Body of pancreas (tissue), 4 donors: ENCODE results near the gene WDR46. TPM values are rescaled to one million over a fixed set of nuclear protein-coding genes. Genes with fewer than 3 reads are reported as not detected.

ENCODE experiments used
- ATAC-seq: fragments of 150-250 bp; one replicate; pipeline ENCODE4 v1.9.1; 2016
- DNase-seq, 4 donors: peaks; one replicate each; pipeline ENCODE4 v3.0.0-alpha.2; 2019
- H3K27ac ChIP-seq, 4 donors: fragments of 200-600 bp; sonication (generic); 1 replicate in 3 of 4; 2 replicates in 1 of 4; pipeline versions ENCODE4 v1.5.1 to v1.6.1; 2016 to 2019; ENCODE audit warnings: mild to moderate bottlenecking in 1 of 4, mixed read lengths in 1 of 4, moderate library complexity in 1 of 4
- H3K27me3 ChIP-seq, 2 donors: fragments of 200-600 bp; sonication (generic); one replicate each; pipeline ENCODE4 v1.6.0; 2016; ENCODE audit warnings: mild to moderate bottlenecking in 1 of 2
- H3K36me3 ChIP-seq, 2 donors: fragments of 200-600 bp; sonication (generic); replicated peaks in 1 of 2; 2 replicates each; pipeline ENCODE4 v1.5.1; 2016; ENCODE audit warnings: low read depth in 2 of 2; ENCODE audit not compliant: insufficient read depth in 1 of 2
- H3K4me1 ChIP-seq: fragments of 200-600 bp; sonication (generic); one replicate; pipeline ENCODE4 v1.6.0; 2016
- H3K4me3 ChIP-seq, 2 donors: fragments of 200-600 bp; sonication (generic); 1 replicate in 1 of 2; 2 replicates in 1 of 2; pipeline ENCODE4 v1.5.1; 2016 to 2019
- H3K9me3 ChIP-seq, 3 donors: fragments of 200-600 bp; sonication (generic); 1 replicate in 2 of 3; 2 replicates in 1 of 3; pipeline ENCODE4 v1.5.1; 2016
- POLR2A ChIP-seq, 3 donors: fragments of 450-650 bp; IDR thresholded peaks; one replicate each; pipeline ENCODE4 v1.6.1; 2016; ENCODE audit warnings: antibody characterized with exemption in 3 of 3, mild to moderate bottlenecking in 2 of 3
- WGBS, 2 donors: methylation state at CpG; one replicate each; pipeline ENCODE4 v1.1.5; 2017; 5-methylcytosine and 5-hydroxymethylcytosine counted together
- intact Hi-C: fragments of 100-400 bp; cut with DNase I; formaldehyde crosslinking; loops from one replicate; pipeline ENCODE4 v1.15.1; 2023
- total RNA-seq, 2 donors: library from RNA; depleted of rRNA; stranded (reverse); fragments of >200 nt; gene quantifications; one replicate each; pipeline ENCODE4 v1.1.0, GENCODE V29; 2016
- TF ChIP-seq, protein P1 (sequence below), 7 experiments: fragments of 450-650 bp in 4 of 7; fragments of 200-600 bp in 3 of 7; sonication (generic) in 3 of 7; IDR thresholded peaks; one replicate each; pipeline ENCODE4 v1.5.1; 2016 to 2019; ENCODE audit warnings: antibody characterized with exemption in 7 of 7

Gene WDR46
- total RNA-seq, 2 donors from 2014 or later, result 27.8 to 43.2 TPM

DNA sequence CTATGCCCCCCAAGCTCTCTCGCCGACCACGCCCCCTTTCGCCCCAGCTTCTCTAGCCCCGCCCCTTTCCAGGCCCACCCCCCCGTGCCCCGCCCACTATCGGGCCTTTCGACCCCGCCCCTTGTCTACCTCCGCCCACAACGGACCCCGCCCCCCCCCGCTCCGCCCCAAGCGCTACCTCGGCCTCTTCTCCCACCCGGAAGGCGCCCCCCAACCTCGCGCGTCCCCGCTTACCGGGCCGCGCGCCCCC is 28.3 kb upstream of the WDR46 start:
- Histone ChIP-seq H3K4me1 (peaks cover 67% of the 10 kb centered on the region), H3K27ac (peak overlapping the region; percentile 76 to 86 (median 81)), H3K9me3 (no peaks in the 10 kb centered on the region), H3K36me3 (peaks cover 3 to 4% of the 10 kb centered on the region in 2 donors), H3K4me3 (peak overlapping the region; percentile 8 to 67), H3K27me3 (no peaks in the 10 kb centered on the region)
- WGBS, 2 donors, result 0% methylated on average over 10 to 13 of the region's 27 CpGs
- TF ChIP-seq POLR2A (IDR thresholded peaks at IDR 0.05), result no peak
- TF ChIP-seq, protein P1, sequence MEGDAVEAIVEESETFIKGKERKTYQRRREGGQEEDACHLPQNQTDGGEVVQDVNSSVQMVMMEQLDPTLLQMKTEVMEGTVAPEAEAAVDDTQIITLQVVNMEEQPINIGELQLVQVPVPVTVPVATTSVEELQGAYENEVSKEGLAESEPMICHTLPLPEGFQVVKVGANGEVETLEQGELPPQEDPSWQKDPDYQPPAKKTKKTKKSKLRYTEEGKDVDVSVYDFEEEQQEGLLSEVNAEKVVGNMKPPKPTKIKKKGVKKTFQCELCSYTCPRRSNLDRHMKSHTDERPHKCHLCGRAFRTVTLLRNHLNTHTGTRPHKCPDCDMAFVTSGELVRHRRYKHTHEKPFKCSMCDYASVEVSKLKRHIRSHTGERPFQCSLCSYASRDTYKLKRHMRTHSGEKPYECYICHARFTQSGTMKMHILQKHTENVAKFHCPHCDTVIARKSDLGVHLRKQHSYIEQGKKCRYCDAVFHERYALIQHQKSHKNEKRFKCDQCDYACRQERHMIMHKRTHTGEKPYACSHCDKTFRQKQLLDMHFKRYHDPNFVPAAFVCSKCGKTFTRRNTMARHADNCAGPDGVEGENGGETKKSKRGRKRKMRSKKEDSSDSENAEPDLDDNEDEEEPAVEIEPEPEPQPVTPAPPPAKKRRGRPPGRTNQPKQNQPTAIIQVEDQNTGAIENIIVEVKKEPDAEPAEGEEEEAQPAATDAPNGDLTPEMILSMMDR (IDR thresholded peaks at IDR 0.05), result no peak
- peak; percentile 0 for ATAC-seq
- intact Hi-C loops, result no loop called here
- no peak for DNase-seq

DNA sequence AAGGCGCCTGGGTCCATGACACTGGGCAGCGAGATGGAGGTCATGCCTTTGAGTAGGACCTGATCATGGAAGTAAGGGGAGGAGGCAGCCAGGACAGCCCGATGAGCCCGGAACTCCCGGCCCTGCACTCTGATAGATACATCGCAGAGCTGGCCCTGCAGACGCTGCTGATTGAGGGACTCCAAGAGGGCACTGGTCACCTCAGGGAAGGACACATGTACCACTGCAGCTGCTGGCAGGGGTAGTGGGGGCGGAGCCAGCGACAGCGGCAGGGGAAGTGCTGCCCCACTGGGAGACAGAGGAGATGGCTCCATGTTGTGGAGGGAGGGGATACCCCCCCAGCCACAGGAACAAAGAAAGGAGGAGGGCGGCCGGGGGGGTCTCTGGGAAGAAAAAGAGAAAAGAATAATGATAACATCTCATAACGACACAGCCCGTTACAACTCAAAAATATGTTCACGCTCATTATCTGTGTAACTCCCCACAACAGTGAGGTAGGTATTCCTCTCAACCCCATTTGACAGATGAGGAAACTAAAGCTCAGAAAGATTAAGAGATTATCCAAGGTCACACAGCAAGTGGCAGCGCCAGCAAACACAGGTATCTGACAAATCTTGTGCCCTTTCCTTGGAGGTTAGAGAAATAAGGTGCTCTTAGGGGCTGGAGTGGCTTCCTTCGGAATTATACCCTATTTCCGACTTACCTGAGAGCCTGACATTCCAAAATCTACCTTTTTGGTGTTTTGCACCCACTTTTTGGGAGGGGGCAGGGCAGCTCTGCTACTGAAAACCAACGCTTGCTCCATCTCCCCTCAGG is 27.8 kb upstream of the WDR46 start:
- Histone ChIP-seq H3K9me3 (no peaks in the 10 kb centered on the region), H3K36me3 (peaks cover 3 to 4% of the 10 kb centered on the region in 2 donors), H3K4me3 (peak overlapping the region; percentile 8 to 67), H3K27me3 (no peaks in the 10 kb centered on the region), H3K4me1 (peaks cover 68% of the 10 kb centered on the region), H3K27ac (peak overlapping the region; percentile 76 to 86 (median 81))
- WGBS, 2 donors, result 66 to 70% methylated on average over 15 to 19 of the region's 19 CpGs
- DNase-seq, result no peak
- no peak for ATAC-seq
- intact Hi-C loops, result no loop called here
- TF ChIP-seq, protein P1 (IDR thresholded peaks at IDR 0.05), result no peak
- TF ChIP-seq POLR2A (IDR thresholded peaks at IDR 0.05), result no peak

DNA sequence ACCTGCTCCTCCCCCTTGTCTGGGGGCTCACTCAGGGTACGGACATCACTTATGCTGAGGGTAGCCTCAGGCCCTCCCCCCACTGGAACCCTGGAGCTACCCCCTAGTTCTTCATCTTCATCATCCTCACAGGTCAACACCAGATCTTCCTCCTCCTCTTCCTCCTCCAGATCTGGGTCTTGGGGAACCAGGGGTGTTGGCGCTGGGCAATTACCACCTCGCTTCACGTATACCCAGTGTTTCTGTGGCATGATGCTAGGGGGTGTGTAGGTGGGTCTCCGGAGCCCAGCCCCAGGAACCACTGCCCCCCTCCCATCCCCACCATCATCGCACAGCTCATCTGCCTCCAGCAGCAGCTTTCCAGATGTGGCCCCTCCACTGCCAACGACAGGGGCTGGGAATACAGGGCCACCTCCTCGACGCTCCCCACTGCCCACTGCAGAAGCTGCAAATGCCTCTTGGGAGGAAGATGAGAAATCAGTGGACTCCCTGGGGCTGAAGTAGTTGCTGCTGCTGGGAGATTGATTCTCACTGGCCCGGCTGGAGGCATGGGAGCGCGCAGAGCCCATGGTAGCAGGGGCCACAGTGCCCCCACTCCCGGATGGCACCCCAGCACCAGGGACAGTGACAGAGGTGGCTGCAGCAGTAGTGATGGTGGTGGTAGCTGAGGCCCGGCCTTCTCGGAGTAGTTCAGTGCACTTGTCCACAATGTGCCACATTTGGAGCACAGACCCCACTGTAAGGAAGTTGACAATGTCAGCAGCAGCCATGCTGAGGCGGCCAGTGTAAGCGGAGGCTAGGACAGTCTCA is 27.0 kb upstream of the WDR46 start:
- H3K36me3 ChIP-seq, result peaks cover 3 to 4% of the 10 kb centered on the region in 2 donors
- ATAC-seq (no peak), DNase-seq (no peak)
- H3K4me1 ChIP-seq, result peaks cover 63% of the 10 kb centered on the region
- no peak overlapping the region for H3K27ac ChIP-seq
- intact Hi-C loops, result no loop called here
- H3K27me3 ChIP-seq, result no peaks in the 10 kb centered on the region
- H3K9me3 ChIP-seq, result no peaks in the 10 kb centered on the region
- TF ChIP-seq, protein P1 (IDR thresholded peaks at IDR 0.05), result no peak
- TF ChIP-seq POLR2A (IDR thresholded peaks at IDR 0.05), result no peak
- no peak overlapping the region for H3K4me3 ChIP-seq
- 90 to 93% methylated on average over 9 to 17 of the region's 17 CpGs for WGBS, 2 donors

DNA sequence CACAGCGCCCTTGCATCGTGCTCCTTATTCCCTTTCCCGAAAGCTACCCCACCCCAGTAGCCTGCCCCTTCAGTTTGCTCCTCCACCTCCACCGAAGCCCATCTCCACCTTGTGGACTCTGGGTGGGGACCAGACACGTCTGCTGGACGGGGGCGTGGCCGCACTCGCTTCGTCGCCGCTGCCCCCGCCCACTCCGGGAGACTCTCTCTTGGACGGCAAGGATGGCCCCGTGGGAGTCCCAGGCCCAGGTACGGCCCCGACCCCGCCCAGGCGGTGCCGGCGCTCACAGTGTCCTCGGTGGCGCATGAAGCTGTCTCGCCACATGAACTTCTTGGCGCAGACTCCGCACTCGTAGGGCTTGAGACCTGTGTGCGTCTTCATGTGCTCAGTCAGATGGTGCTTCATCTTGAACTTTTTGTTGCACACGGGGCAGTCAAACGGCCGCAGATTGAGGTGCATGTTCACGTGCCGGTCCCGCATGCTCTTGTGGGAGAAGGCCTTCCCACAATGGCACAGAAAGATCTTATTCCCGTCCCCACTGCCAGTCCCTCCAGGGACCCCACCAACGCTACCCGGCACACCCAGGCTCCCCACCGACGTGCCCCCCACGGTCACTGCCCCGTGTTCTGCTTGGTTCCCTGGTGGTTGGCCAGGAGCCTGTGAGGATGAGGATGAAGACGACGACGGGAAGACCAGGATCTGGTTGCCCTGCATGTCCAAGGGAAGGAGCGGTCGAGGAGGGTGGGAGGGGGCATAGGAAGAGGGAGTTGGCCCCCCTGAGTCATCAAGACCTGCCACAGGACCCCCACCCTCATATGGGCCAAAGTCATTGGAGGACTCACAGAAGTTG is 26.1 kb upstream of the WDR46 start:
- H3K36me3 ChIP-seq, result peaks cover 4 to 6% of the 10 kb centered on the region in 2 donors
- no peak for ATAC-seq
- DNase-seq, result peak in 3 of 4 donors; percentile 36 to 46 (median 43)
- TF ChIP-seq POLR2A (IDR thresholded peaks at IDR 0.05), result no peak
- TF ChIP-seq, protein P1 (IDR thresholded peaks at IDR 0.05), result no peak
- intact Hi-C loops, result no loop called here
- no peaks in the 10 kb centered on the region for H3K27me3 ChIP-seq
- H3K9me3 ChIP-seq, result no peaks in the 10 kb centered on the region
- H3K27ac ChIP-seq, result peak overlapping the region; percentile 86 to 97 (median 96)
- no peak overlapping the region for H3K4me3 ChIP-seq
- peaks cover 55% of the 10 kb centered on the region for H3K4me1 ChIP-seq
- WGBS, 2 donors, result 39 to 75% methylated on average over 13 to 47 of the region's 47 CpGs
